ENCODE results near the gene MBOAT2. TPM values are rescaled to one million over a fixed set of nuclear protein-coding genes. Genes with fewer than 3 reads are reported as not detected.

The MBOAT2 gene
- total RNA-seq, 1 experiment from 2014 or later, result 30.7 TPM

GRCh38 chr2:9004338-9005204 is 1.1 kb upstream of the MBOAT2 start:
- DNase-seq (peak; percentile 92), ATAC-seq (peak; percentile 6)
- H3K27ac ChIP-seq (ENCODE audit: low read length), result peak overlapping the region; percentile 87
- H3K4me1 ChIP-seq (ENCODE audit: insufficient read depth, low read length), result peaks cover 37% of the 10 kb centered on the region
- no peaks in the 10 kb centered on the region for H3F3A ChIP-seq (ENCODE audit: low read length, unreplicated experiment)
- peak overlapping the region; percentile 88 for H2AFZ ChIP-seq (ENCODE audit: low read length)
- H3K4me3 ChIP-seq (ENCODE audit: low read length), result peak overlapping the region; percentile 72
- no peaks in the 10 kb centered on the region for H3K9me2 ChIP-seq (replicated peaks; ENCODE audit: low read length)
- H3K9ac ChIP-seq (ENCODE audit: low read length), result peak overlapping the region; percentile 87
- peaks cover 15% of the 10 kb centered on the region; the same call in 1 of the 2 replicates for H4K20me1 ChIP-seq (ENCODE audit: low read length)
- no peaks in the 10 kb centered on the region for H3K36me3 ChIP-seq (ENCODE audit: low read depth, low read length)
- H3K4me2 ChIP-seq (ENCODE audit: low read length), result peak overlapping the region; percentile 82
- H3K27me3 ChIP-seq (ENCODE audit: low read length), result no peaks in the 10 kb centered on the region
- intact Hi-C loops (cut with micrococcal nuclease), result loop anchor here (5.0 kb wide), 2 partner anchors 112 to 132 kb away; no protein-coding TSS in a partner anchor
- BruUV-seq (replicated peaks), result TSS peak; percentile 84
- peaks cover 34% of the 10 kb centered on the region for H3K79me2 ChIP-seq (ENCODE audit: low read length)
- H3K9me3 ChIP-seq (ENCODE audit: low read length), result no peaks in the 10 kb centered on the region
- CTCF ChIA-PET, result interaction anchor here (0.5 kb wide), 1 partner anchor 67 kb away, joined by 5 read pairs; no protein-coding TSS in a partner anchor
- TF ChIP-seq CTCF (conservative IDR thresholded peaks at IDR 0.05; ENCODE audit: low read depth, low read length) (no peak), EZH2 (IDR thresholded peaks at IDR 0.05; ENCODE audit: low read length, unreplicated experiment) (no peak), EZH2phosphoT487 (IDR thresholded peaks at IDR 0.05; ENCODE audit: borderline replicate concordance, low read length) (no peak)
- POLR2A ChIA-PET (ENCODE audit: unreplicated experiment), result no interaction called here

- Histone ChIP-seq H4K20me1 (ENCODE audit: low read length) (peaks cover 22% of the 10 kb centered on the region; the same call in 1 of the 2 replicates), H3K4me2 (ENCODE audit: low read length) (peak overlapping the region; percentile 99), H3K27me3 (ENCODE audit: low read length) (no peaks in the 10 kb centered on the region), H3K9me3 (ENCODE audit: low read length) (no peaks in the 10 kb centered on the region), H3K4me1 (ENCODE audit: insufficient read depth, low read length) (peaks cover 41% of the 10 kb centered on the region), H3K27ac (ENCODE audit: low read length) (peak overlapping the region; percentile 85; the same call in 1 of the 2 replicates), H3K9me2 (replicated peaks; ENCODE audit: low read length) (no peaks in the 10 kb centered on the region), H3K4me3 (ENCODE audit: low read length) (peak overlapping the region; percentile 91), H2AFZ (ENCODE audit: low read length) (no peak overlapping the region), H3K36me3 (ENCODE audit: low read depth, low read length) (no peaks in the 10 kb centered on the region), H3K9ac (ENCODE audit: low read length) (peak overlapping the region; percentile 81), H3K79me2 (ENCODE audit: low read length) (peaks cover 47% of the 10 kb centered on the region), H3F3A (ENCODE audit: low read length, unreplicated experiment) (no peaks in the 10 kb centered on the region)
- intact Hi-C loops (cut with micrococcal nuclease), result loop anchor here (5.0 kb wide), 2 partner anchors 111 to 131 kb away; no protein-coding TSS in a partner anchor
- TF ChIP-seq EZH2phosphoT487 (IDR thresholded peaks at IDR 0.05; ENCODE audit: borderline replicate concordance, low read length), result no peak
- TF ChIP-seq EZH2 (IDR thresholded peaks at IDR 0.05; ENCODE audit: low read length, unreplicated experiment), result no peak
- no peak for TF ChIP-seq CTCF (conservative IDR thresholded peaks at IDR 0.05; ENCODE audit: low read depth, low read length)
- POLR2A ChIA-PET (ENCODE audit: unreplicated experiment), result interaction anchor here (0.5 to 1.0 kb wide), 3 partner anchors 56 to 109 kb away, joined by 3 to 6 read pairs (median 4); no protein-coding TSS in a partner anchor
- CTCF ChIA-PET, result interaction anchor here (1.0 kb wide), 1 partner anchor 109 kb away, joined by 7 read pairs; no protein-coding TSS in a partner anchor
- DNase-seq (no peak), ATAC-seq (no peak)
- BruUV-seq (replicated peaks), result no TSS peak
Measured at GRCh38 chr2:9003366-9003615, 193 bp downstream of the MBOAT2 start.
